H9 (cell line): ENCODE measurements around the gene PGR. TPM values are rescaled to one million over a fixed set of nuclear protein-coding genes. Genes with fewer than 3 reads are reported as not detected.
A peak's percentile ranks its signal among the peaks of the same experiment; 100 is the strongest.

Source experiments
- DNase-seq: peaks from one replicate; pipeline ENCODE4 v3.0.0-alpha.2; 2017
- H2AFZ ChIP-seq: one replicate; pipeline ENCODE4 v1.6.1; 2013; ENCODE audit warnings: mild to moderate bottlenecking, low read length, control low read depth, moderate library complexity
- H2AK5ac ChIP-seq: 2 replicates; pipeline ENCODE4 v1.6.1; 2013; ENCODE audit warnings: low read length, control low read depth, mixed read lengths; ENCODE audit not compliant: insufficient read length
- H2BK120ac ChIP-seq: one replicate; pipeline ENCODE4 v1.6.1; 2013; ENCODE audit warnings: low read depth, mild to moderate bottlenecking, low read length, control low read depth, inconsistent platforms; ENCODE audit not compliant: poor library complexity, severe bottlenecking
- H2BK12ac ChIP-seq: 2 replicates; pipeline ENCODE4 v1.6.1; 2013; ENCODE audit warnings: low read length, control low read depth, mixed read lengths, low read depth; ENCODE audit not compliant: insufficient read length
- H2BK15ac ChIP-seq: 2 replicates; pipeline ENCODE4 v1.6.1; 2013; ENCODE audit warnings: low read depth, low read length, control low read depth
- H2BK20ac ChIP-seq: one replicate; pipeline ENCODE4 v1.6.1; 2013; ENCODE audit warnings: low read depth, mild to moderate bottlenecking, low read length, control low read depth, inconsistent platforms; ENCODE audit not compliant: poor library complexity, severe bottlenecking
- H2BK5ac ChIP-seq: 2 replicates; pipeline ENCODE4 v1.6.1; 2013; ENCODE audit warnings: low read length, control low read depth, mixed read lengths; ENCODE audit not compliant: insufficient read length
- H3K14ac ChIP-seq: 2 replicates; pipeline ENCODE4 v1.6.1; 2013; ENCODE audit warnings: low read length, control low read depth; ENCODE audit not compliant: insufficient read depth
- H3K18ac ChIP-seq: 2 replicates; pipeline ENCODE4 v1.6.1; 2013; ENCODE audit warnings: low read depth, mild to moderate bottlenecking, mixed read lengths, low read length, control low read depth; ENCODE audit not compliant: insufficient read length
- H3K23ac ChIP-seq: 2 replicates; pipeline ENCODE4 v1.6.1; 2013; ENCODE audit warnings: low read length, control low read depth, mixed read lengths, low read depth; ENCODE audit not compliant: insufficient read length
- H3K23me2 ChIP-seq: 2 replicates; pipeline ENCODE4 v1.6.1; 2013; ENCODE audit warnings: low read depth, mild to moderate bottlenecking, mixed read lengths, low read length, control low read depth; ENCODE audit not compliant: insufficient read length, poor library complexity, severe bottlenecking
- H3K27ac ChIP-seq: 2 replicates; pipeline ENCODE4 v1.5.1; 2013; ENCODE audit warnings: low read length, control low read depth, mixed read lengths, low read depth; ENCODE audit not compliant: insufficient read length
- H3K27me3 ChIP-seq: 2 replicates; pipeline ENCODE4 v1.6.1; 2013; ENCODE audit warnings: low read length, control low read depth, inconsistent platforms; ENCODE audit not compliant: insufficient read depth
- H3K4ac ChIP-seq: 2 replicates; pipeline ENCODE4 v1.6.1; 2013; ENCODE audit warnings: low read depth, mild to moderate bottlenecking, control low read depth, inconsistent platforms, low read length, moderate library complexity
- H3K4me1 ChIP-seq: 2 replicates; pipeline ENCODE4 v1.6.1; 2013; ENCODE audit warnings: low read length, control low read depth, inconsistent platforms; ENCODE audit not compliant: insufficient read depth
- H3K4me2 ChIP-seq: 2 replicates; pipeline ENCODE4 v1.6.1; 2013; ENCODE audit warnings: low read length, control low read depth, mixed read lengths; ENCODE audit not compliant: insufficient read length, insufficient read depth
- H3K56ac ChIP-seq: 2 replicates; pipeline ENCODE4 v1.6.1; 2013; ENCODE audit warnings: low read depth, mild to moderate bottlenecking, mixed read lengths, low read length, control low read depth; ENCODE audit not compliant: insufficient read length
- H3K79me1 ChIP-seq: 2 replicates; pipeline ENCODE4 v1.6.1; 2013; ENCODE audit warnings: low read depth, mild to moderate bottlenecking, moderate library complexity, low read length, control low read depth, inconsistent platforms; ENCODE audit not compliant: insufficient read depth, poor library complexity, severe bottlenecking
- H3K79me2 ChIP-seq: 2 replicates; pipeline ENCODE4 v1.6.1; 2013; ENCODE audit warnings: low read length, control low read depth, inconsistent platforms; ENCODE audit not compliant: insufficient read depth
- H3K9ac ChIP-seq: 2 replicates; pipeline ENCODE4 v1.6.1; 2013; ENCODE audit warnings: low read length, control low read depth, mixed read lengths; ENCODE audit not compliant: insufficient read length; ENCODE audit errors: extremely low read depth
- H3K9me3 ChIP-seq: one replicate; pipeline ENCODE4 v1.6.1; 2013; ENCODE audit warnings: low read depth, low read length, inconsistent platforms; ENCODE audit not compliant: control insufficient read depth
- H3T11ph ChIP-seq: one replicate; pipeline ENCODE4 v1.6.1; 2013; ENCODE audit warnings: mild to moderate bottlenecking, low read length, control low read depth, inconsistent platforms
- H4K20me1 ChIP-seq: one replicate; pipeline ENCODE4 v1.6.1; 2013; ENCODE audit not compliant: control insufficient read depth, insufficient read length, insufficient read depth
- H4K5ac ChIP-seq: 2 replicates; pipeline ENCODE4 v1.6.1; 2013; ENCODE audit warnings: low read depth, mild to moderate bottlenecking, mixed read lengths, low read length, control low read depth; ENCODE audit not compliant: insufficient read length
- H4K8ac ChIP-seq: replicated peaks from 2 replicates; pipeline ENCODE4 v1.6.1; 2013; ENCODE audit warnings: low read length, control low read depth, mixed read lengths, low read depth; ENCODE audit not compliant: insufficient read length
- H4K91ac ChIP-seq: 2 replicates; pipeline ENCODE4 v1.6.1; 2013; ENCODE audit warnings: low read depth, mild to moderate bottlenecking, moderate library complexity, mixed read lengths, low read length, control low read depth; ENCODE audit not compliant: insufficient read length
- H3K27ac Mint-ChIP-seq, 3 experiments: 2 replicates in 2 of 3; 3 replicates in 1 of 3; pipeline ENCODE4 v1.8.0; 2020 to 2021; ENCODE audit warnings: mixed read lengths in 3 of 3, mild to moderate bottlenecking in 1 of 3, moderate library complexity in 1 of 3
- H3K27me3 Mint-ChIP-seq: 2 replicates; pipeline ENCODE4 v1.8.0; 2021; ENCODE audit warnings: low read depth, mild to moderate bottlenecking, moderate library complexity, mixed read lengths
- H3K36me3 Mint-ChIP-seq, 3 experiments: 2 replicates in 2 of 3; 3 replicates in 1 of 3; pipeline ENCODE4 v1.8.0; 2020 to 2021; ENCODE audit warnings: low read depth in 3 of 3, mixed read lengths in 3 of 3; ENCODE audit not compliant: insufficient read depth in 1 of 3
- H3K4me1 Mint-ChIP-seq, 2 experiments: 2 replicates each; pipeline ENCODE4 v1.8.0; 2020; ENCODE audit warnings: mixed read lengths in 2 of 2
- H3K4me3 Mint-ChIP-seq, 2 experiments: 2 replicates in 1 of 2; 3 replicates in 1 of 2; pipeline ENCODE4 v1.8.0; 2020 to 2021; ENCODE audit warnings: mild to moderate bottlenecking in 2 of 2, mixed read lengths in 2 of 2, moderate library complexity in 1 of 2
- H3K9me3 Mint-ChIP-seq, 2 experiments: 2 replicates in 1 of 2; 3 replicates in 1 of 2; pipeline ENCODE4 v1.8.0; 2020; ENCODE audit warnings: mild to moderate bottlenecking in 2 of 2, mixed read lengths in 2 of 2, moderate library complexity in 1 of 2
- CTCF ChIP-seq: fragments of 200-600 bp; sonication (generic); conservative IDR thresholded peaks from 3 replicates; pipeline ENCODE4 v1.8.0; 2021; ENCODE audit warnings: antibody characterized with exemption, mild to moderate bottlenecking
- WGBS: extraction: QIAGEN DNeasy Blood & Tissue Kit; methylation state at CpG from one replicate; pipeline ENCODE4 v1.1.7; 2013; ENCODE audit warnings: missing lambda C conversion rate, low lambda C conversion rate, mixed read lengths; ENCODE audit not compliant: insufficient read length; ENCODE audit errors: extremely low coverage; 5-methylcytosine and 5-hydroxymethylcytosine counted together
- total RNA-seq: library from RNA; stranded (reverse); gene quantifications from 2 replicates; pipeline ENCODE4 v1.2.1, GENCODE V29; 2021

Gene PGR
- total RNA-seq, 1 experiment from 2014 or later = 0.02 TPM

- H3K9me3 ChIP-seq = no peaks in the 10 kb centered on the region
- no peak overlapping the region for H3K4ac ChIP-seq
- H3K36me3 Mint-ChIP-seq = no peaks in the 10 kb centered on the region
- no peak overlapping the region for H4K8ac ChIP-seq
- H3K56ac ChIP-seq = no peak overlapping the region
- H3K9ac ChIP-seq = no peak overlapping the region
- H3K27ac ChIP-seq = no peak overlapping the region
- H3K14ac ChIP-seq = no peak overlapping the region
- H3K79me2 ChIP-seq = no peaks in the 10 kb centered on the region
- H2BK120ac ChIP-seq = no peak overlapping the region
- no peak for DNase-seq
- no peak overlapping the region for H2BK5ac ChIP-seq
- H3K27me3 ChIP-seq = no peaks in the 10 kb centered on the region
- no peaks in the 10 kb centered on the region for H3K4me1 ChIP-seq
- H2BK20ac ChIP-seq = no peak overlapping the region
- H3K4me1 Mint-ChIP-seq = no peaks in the 10 kb centered on the region
- H3K4me3 Mint-ChIP-seq = no peak overlapping the region; a peak in 1 of 5 replicates
- no peak overlapping the region for H2AK5ac ChIP-seq
- H3K79me1 ChIP-seq = no peaks in the 10 kb centered on the region
- no peak overlapping the region for H4K5ac ChIP-seq
- H4K91ac ChIP-seq = no peak overlapping the region
- no peak overlapping the region for H3K4me2 ChIP-seq
- H3K23me2 ChIP-seq = no peaks in the 10 kb centered on the region
- no CpG with 5 or more reads among the region's 1 CpG for WGBS
- H3T11ph ChIP-seq = no peak overlapping the region
- H3K23ac ChIP-seq = no peak overlapping the region
- H4K20me1 ChIP-seq = no peaks in the 10 kb centered on the region
- no peak for TF ChIP-seq CTCF
- H3K18ac ChIP-seq = no peak overlapping the region
- H2BK15ac ChIP-seq = no peak overlapping the region
- H3K27me3 Mint-ChIP-seq = peaks cover 1% of the 10 kb centered on the region; the same call in 1 of the 2 replicates
- no peaks in the 10 kb centered on the region for H3K9me3 Mint-ChIP-seq
- no peak overlapping the region for H2BK12ac ChIP-seq
- no peak overlapping the region for H2AFZ ChIP-seq
- peak overlapping the region in 1 of 3 experiments; percentile 86; a peak in 1 of 7 replicates for H3K27ac Mint-ChIP-seq
Observed at GRCh38 chr11:101053492-101053891, 76.1 kb downstream of the PGR start.
